Mesendoderm (in vitro differentiated cells): ENCODE measurements around the gene KLHL33.

Experiments
- DNase-seq: peaks from one replicate; pipeline ENCODE4 v3.0.0; 2013
- H2AK5ac ChIP-seq: 2 replicates; pipeline ENCODE4 v1.6.1; 2013; ENCODE audit warnings: low read length, inconsistent platforms
- H2BK120ac ChIP-seq: 2 replicates; pipeline ENCODE4 v1.6.1; 2013; ENCODE audit warnings: low read depth, mild to moderate bottlenecking, low read length, moderate library complexity, mixed read lengths
- H2BK15ac ChIP-seq: replicated peaks from 2 replicates; pipeline ENCODE4 v1.6.1; 2013; ENCODE audit warnings: low read depth, mild to moderate bottlenecking, moderate library complexity
- H2BK5ac ChIP-seq: 2 replicates; pipeline ENCODE4 v1.6.1; 2013; ENCODE audit warnings: low read length, inconsistent platforms
- H3K18ac ChIP-seq: 2 replicates; pipeline ENCODE4 v1.6.1; 2013; ENCODE audit warnings: mild to moderate bottlenecking, low read length, mixed read lengths
- H3K23ac ChIP-seq: one replicate; pipeline ENCODE4 v1.6.1; 2013; ENCODE audit warnings: low read length
- H3K27ac ChIP-seq: 2 replicates; pipeline ENCODE4 v1.5.1; 2013; ENCODE audit warnings: low read depth, mild to moderate bottlenecking, inconsistent platforms, low read length, moderate library complexity
- H3K27me3 ChIP-seq: 2 replicates; pipeline ENCODE4 v1.6.1; 2013; ENCODE audit warnings: low read length, control low read depth, mild to moderate bottlenecking, inconsistent platforms; ENCODE audit not compliant: insufficient read depth, poor library complexity
- H3K36me3 ChIP-seq: 2 replicates; pipeline ENCODE4 v1.6.1; 2013; ENCODE audit warnings: low read length, inconsistent platforms; ENCODE audit not compliant: control insufficient read depth, insufficient read depth
- H3K4ac ChIP-seq: one replicate; pipeline ENCODE4 v1.6.1; 2013; ENCODE audit warnings: low read depth, mild to moderate bottlenecking, low read length, moderate library complexity
- H3K4me1 ChIP-seq: 2 replicates; pipeline ENCODE4 v1.6.1; 2013; ENCODE audit warnings: low read depth, low read length, inconsistent platforms; ENCODE audit not compliant: control insufficient read depth
- H3K4me2 ChIP-seq: 2 replicates; pipeline ENCODE4 v1.6.1; 2013; ENCODE audit warnings: low read length
- H3K4me3 ChIP-seq: 2 replicates; pipeline ENCODE4 v1.5.1; 2013; ENCODE audit warnings: mild to moderate bottlenecking, low read length
- H3K56ac ChIP-seq: one replicate; pipeline ENCODE4 v1.6.1; 2013; ENCODE audit warnings: low read length
- H3K79me1 ChIP-seq: 2 replicates; pipeline ENCODE4 v1.6.1; 2013; ENCODE audit warnings: low read length, inconsistent platforms
- H3K79me2 ChIP-seq: 2 replicates; pipeline ENCODE4 v1.6.1; 2013; ENCODE audit warnings: mild to moderate bottlenecking, low read length; ENCODE audit not compliant: control insufficient read depth, insufficient read depth
- H3K9ac ChIP-seq: 2 replicates; pipeline ENCODE4 v1.6.1; 2013; ENCODE audit warnings: low read length, inconsistent platforms
- H4K5ac ChIP-seq: one replicate; pipeline ENCODE4 v1.6.1; 2013; ENCODE audit warnings: low read length
- H4K8ac ChIP-seq: one replicate; pipeline ENCODE4 v1.6.1; 2013; ENCODE audit warnings: low read depth, mild to moderate bottlenecking, control low read depth, low read length, moderate library complexity
- WGBS: extraction: QIAGEN DNeasy Blood & Tissue Kit; methylation state at CpG from one replicate; pipeline ENCODE4 v1.1.7; 2013; ENCODE audit warnings: low lambda C conversion rate, missing lambda C conversion rate; ENCODE audit not compliant: insufficient coverage; ENCODE audit errors: extremely low coverage; 5-methylcytosine and 5-hydroxymethylcytosine counted together

Gene KLHL33

GRCh38 chr14:20461225-20462141, 25.5 kb upstream of the KLHL33 start, which contains the start of gene PIP4P1:
PIP4P1 (minus strand) TSS chr14:20461434; CDS start chr14:20461325, 109 bp downstream.
- H2BK15ac ChIP-seq = no peak within 1 kb of the TSS
- H3K36me3 ChIP-seq = peaks cover 5% of the 10 kb centered on the region
- peaks cover 18% of the 10 kb centered on the region for H3K79me2 ChIP-seq
- no CpG with 5 or more reads among the region's 67 CpGs for WGBS
- H3K4ac ChIP-seq = peak within 1 kb of the TSS; percentile 49
- H3K4me1 ChIP-seq = peaks cover 3% of the 10 kb centered on the region
- peak within 1 kb of the TSS; percentile 86 for H3K9ac ChIP-seq
- H2AK5ac ChIP-seq = peak within 1 kb of the TSS; percentile 37
- no peak within 1 kb of the TSS for H2BK120ac ChIP-seq
- H2BK5ac ChIP-seq = peak within 1 kb of the TSS; percentile 24
- H3K18ac ChIP-seq = peak within 1 kb of the TSS; percentile 44
- H3K4me2 ChIP-seq = peak within 1 kb of the TSS; percentile 87
- no peak within 1 kb of the TSS for H3K23ac ChIP-seq
- H4K5ac ChIP-seq = peak within 1 kb of the TSS; percentile 99
- peak within 1 kb of the TSS; percentile 82 for H4K8ac ChIP-seq
- peaks cover 8% of the 10 kb centered on the region for H3K79me1 ChIP-seq
- H3K27me3 ChIP-seq = no peaks in the 10 kb centered on the region
- H3K27ac ChIP-seq = peak within 1 kb of the TSS; percentile 82
- peak; percentile 100 for DNase-seq
- peak within 1 kb of the TSS; percentile 95 for H3K56ac ChIP-seq
- H3K4me3 ChIP-seq = peak within 1 kb of the TSS; percentile 80

DNA sequence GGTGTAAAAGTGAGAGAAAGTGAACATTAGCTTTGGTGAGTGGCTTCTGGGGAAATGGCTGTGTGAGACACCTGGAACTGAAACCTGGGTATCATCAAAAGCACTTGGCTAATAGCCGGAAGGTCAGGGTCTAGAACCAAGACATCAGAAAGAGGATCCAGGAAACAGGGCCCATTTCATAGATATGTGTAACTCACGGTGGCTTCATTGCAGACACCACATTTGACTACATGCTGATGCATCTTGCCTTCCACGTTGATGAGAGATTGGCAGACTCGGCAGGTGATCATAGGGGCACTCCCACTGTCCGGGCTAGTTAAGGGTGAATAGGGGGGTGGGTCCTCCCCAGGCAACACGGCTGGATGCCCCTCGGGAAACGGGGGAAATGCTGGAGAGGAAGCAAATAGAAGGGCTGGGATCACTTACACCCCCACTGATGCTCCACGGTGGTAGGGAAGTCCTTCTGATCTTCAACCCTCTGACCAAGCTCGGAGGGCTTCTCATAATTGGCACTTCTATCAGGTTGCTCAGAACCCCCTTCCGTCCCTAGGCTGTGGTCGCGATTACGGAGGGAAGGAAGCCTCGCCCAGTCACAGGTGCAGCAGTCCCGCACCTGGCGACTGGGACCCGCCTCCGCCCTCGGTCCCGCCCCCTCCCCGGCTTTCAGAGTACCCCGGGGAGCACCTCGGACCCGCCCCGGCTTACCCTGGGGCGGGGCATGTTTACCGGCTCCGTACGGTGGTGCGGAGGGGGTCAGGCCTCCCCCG, 24.7 kb upstream of the KLHL33 start:
- Histone ChIP-seq H3K4me2 (peak overlapping the region; percentile 87), H4K8ac (peak overlapping the region; percentile 82), H3K23ac (no peak overlapping the region), H2BK15ac (no peak overlapping the region), H3K27me3 (no peaks in the 10 kb centered on the region), H3K56ac (peak overlapping the region; percentile 95), H3K27ac (peak overlapping the region; percentile 82), H2BK120ac (no peak overlapping the region), H3K4me3 (peak overlapping the region; percentile 80), H3K4ac (peak overlapping the region; percentile 38), H3K79me2 (peaks cover 26% of the 10 kb centered on the region), H3K36me3 (peaks cover 5% of the 10 kb centered on the region), H3K79me1 (peaks cover 8% of the 10 kb centered on the region), H3K4me1 (peaks cover 3% of the 10 kb centered on the region), H3K18ac (peak overlapping the region; percentile 44), H3K9ac (peak overlapping the region; percentile 86), H2BK5ac (peak overlapping the region; percentile 24), H4K5ac (no peak overlapping the region), H2AK5ac (no peak overlapping the region)
- peak; percentile 29 for DNase-seq
- no CpG with 5 or more reads among the region's 32 CpGs for WGBS

GRCh38 chr14:20458031-20458789, 22.2 kb upstream of the KLHL33 start:
- peaks cover 37% of the 10 kb centered on the region for H3K79me2 ChIP-seq
- peaks cover 12% of the 10 kb centered on the region for H3K79me1 ChIP-seq
- no peak overlapping the region for H2BK15ac ChIP-seq
- no peak overlapping the region for H3K18ac ChIP-seq
- H2BK120ac ChIP-seq = no peak overlapping the region
- no peak overlapping the region for H2BK5ac ChIP-seq
- H3K56ac ChIP-seq = no peak overlapping the region
- H3K9ac ChIP-seq = no peak overlapping the region
- H3K27me3 ChIP-seq = no peaks in the 10 kb centered on the region
- H4K5ac ChIP-seq = no peak overlapping the region
- H3K4ac ChIP-seq = no peak overlapping the region
- no peak overlapping the region for H3K4me2 ChIP-seq
- peaks cover 5% of the 10 kb centered on the region for H3K36me3 ChIP-seq
- no peak overlapping the region for H2AK5ac ChIP-seq
- no peak overlapping the region for H3K27ac ChIP-seq
- no peak overlapping the region for H4K8ac ChIP-seq
- H3K4me1 ChIP-seq = peaks cover 3% of the 10 kb centered on the region
- no peak overlapping the region for H3K4me3 ChIP-seq
- WGBS = no CpG with 5 or more reads among the region's 8 CpGs
- DNase-seq = peak; percentile 40
- no peak overlapping the region for H3K23ac ChIP-seq

DNA sequence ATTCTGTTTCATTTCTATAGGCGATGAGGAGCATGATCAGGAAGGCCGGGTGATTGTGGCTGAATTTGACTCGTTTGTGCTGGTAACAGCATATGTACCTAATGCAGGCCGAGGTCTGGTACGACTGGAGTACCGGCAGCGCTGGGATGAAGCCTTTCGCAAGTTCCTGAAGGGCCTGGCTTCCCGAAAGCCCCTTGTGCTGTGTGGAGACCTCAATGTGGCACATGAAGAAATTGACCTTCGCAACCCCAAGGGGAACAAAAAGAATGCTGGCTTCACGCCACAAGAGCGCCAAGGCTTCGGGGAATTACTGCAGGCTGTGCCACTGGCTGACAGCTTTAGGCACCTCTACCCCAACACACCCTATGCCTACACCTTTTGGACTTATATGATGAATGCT, 21.0 kb upstream of the KLHL33 start:
- no peak overlapping the region for H2BK5ac ChIP-seq
- peaks cover 37% of the 10 kb centered on the region for H3K79me2 ChIP-seq
- peaks cover 3% of the 10 kb centered on the region for H3K4me1 ChIP-seq
- no peak overlapping the region for H2BK15ac ChIP-seq
- DNase-seq = no peak
- H3K27me3 ChIP-seq = no peaks in the 10 kb centered on the region
- peaks cover 12% of the 10 kb centered on the region for H3K79me1 ChIP-seq
- no peak overlapping the region for H4K8ac ChIP-seq
- no peak overlapping the region for H2AK5ac ChIP-seq
- peaks cover 5% of the 10 kb centered on the region for H3K36me3 ChIP-seq
- H3K18ac ChIP-seq = no peak overlapping the region
- no peak overlapping the region for H4K5ac ChIP-seq
- H2BK120ac ChIP-seq = no peak overlapping the region
- WGBS = no CpG with 5 or more reads among the region's 13 CpGs
- no peak overlapping the region for H3K9ac ChIP-seq
- H3K4ac ChIP-seq = no peak overlapping the region
- H3K4me3 ChIP-seq = no peak overlapping the region
- no peak overlapping the region for H3K23ac ChIP-seq
- H3K4me2 ChIP-seq = no peak overlapping the region
- H3K56ac ChIP-seq = peak overlapping the region; percentile 19
- H3K27ac ChIP-seq = no peak overlapping the region
